GM12891 (cell line): Measurements from ENCODE around the gene ARHGAP6.

ENCODE experiments used
- POLR2A ChIP-seq: IDR thresholded peaks from 2 replicates; pipeline ENCODE4 v1.6.1; 2011; ENCODE audit warnings: low read depth, low read length, control low read depth
- POLR2AphosphoS5 ChIP-seq: IDR thresholded peaks from 2 replicates; pipeline ENCODE4 v1.6.1; 2011; ENCODE audit warnings: low read depth, low read length, control low read depth
- POU2F2 ChIP-seq: IDR thresholded peaks from 2 replicates; pipeline ENCODE4 v1.6.1; 2011; ENCODE audit warnings: low read depth, mild to moderate bottlenecking, control low read depth, low read length, moderate library complexity
- SPI1 ChIP-seq: IDR thresholded peaks from 2 replicates; pipeline ENCODE4 v1.6.1; 2011; ENCODE audit warnings: low read depth, low read length, control low read depth
- TAF1 ChIP-seq: IDR thresholded peaks from 2 replicates; pipeline ENCODE4 v1.6.1; 2011; ENCODE audit warnings: low read depth, low read length, control low read depth

- TF ChIP-seq SPI1 (no peak), POLR2A (no peak), POLR2AphosphoS5 (no peak), TAF1 (no peak), POU2F2 (no peak)
Observed at GRCh38 chrX:11683057-11683456, 17.3 kb upstream of the ARHGAP6 start.
